GM21526 (cell line): ENCODE data around the gene LDLR.
"Not testable (repeated sequence)": the region's sequence is repeated elsewhere in the genome, so short reads cannot be mapped to it uniquely, and the experiment has no call there.

Source experiments
- ATAC-seq: cut with Tn5 transposase; IDR thresholded peaks from one replicate; pipeline ENCODE4 v1.9.1; 2021; ENCODE audit warnings: moderate library complexity; ENCODE audit not compliant: unreplicated experiment, low FRiP score

The LDLR gene

DNA sequence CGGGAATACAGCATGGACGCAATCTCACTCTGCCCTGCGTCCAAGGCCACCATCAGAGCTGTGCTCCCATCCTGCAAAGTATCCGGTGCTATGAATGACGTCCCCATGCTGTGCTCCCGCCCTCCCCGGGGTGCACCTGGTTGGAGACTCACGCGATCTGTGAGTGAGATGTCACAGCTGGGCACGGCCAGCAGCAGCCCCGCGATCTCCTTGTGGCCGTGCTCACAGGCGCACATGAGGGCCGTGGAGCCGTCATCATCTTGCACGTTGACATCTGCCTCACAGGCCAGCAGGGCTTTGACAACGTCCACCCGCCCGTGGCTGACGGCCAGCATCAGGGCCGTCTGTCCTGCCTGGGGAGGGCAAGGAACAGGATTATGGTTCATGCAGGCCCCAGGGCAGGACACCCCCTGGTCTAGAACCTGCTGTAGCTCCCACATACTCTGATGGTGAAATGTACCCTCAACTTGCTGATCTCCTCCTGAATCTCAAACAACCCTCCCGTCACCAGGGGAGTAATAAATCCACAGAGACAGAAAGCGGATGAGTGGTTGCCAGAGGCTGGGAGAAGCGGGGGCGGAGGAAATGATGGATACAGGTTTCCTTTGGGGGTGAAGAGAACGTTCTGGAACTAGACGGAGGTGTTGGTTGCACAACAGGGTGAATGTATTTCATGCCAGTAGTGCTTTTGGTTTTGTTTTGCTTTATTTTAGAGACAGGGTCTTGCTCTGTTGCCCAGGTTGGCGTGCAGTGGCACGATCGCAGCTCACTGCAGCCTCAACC lies 80.8 kb downstream of the LDLR start:
- ATAC-seq, result no peak

DNA sequence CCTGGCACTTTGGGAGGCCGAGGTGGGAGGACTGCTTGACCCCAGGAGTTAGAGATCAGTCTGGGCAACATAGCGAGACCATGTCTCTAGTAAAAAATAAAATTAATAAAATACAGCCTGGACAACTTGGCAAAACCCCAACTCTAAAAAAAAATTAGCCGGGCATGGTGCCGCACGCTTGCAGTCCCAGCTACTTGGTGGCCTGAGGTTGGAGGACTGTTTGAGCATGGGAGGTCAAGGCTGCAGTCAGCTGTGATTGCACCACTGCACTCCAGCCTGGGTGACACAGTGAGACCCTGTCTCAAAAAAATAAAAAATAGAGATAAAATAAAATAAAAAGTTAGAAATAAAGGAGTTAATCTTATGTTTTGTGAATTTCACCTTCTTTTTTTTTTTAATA lies 81.9 kb downstream of the LDLR start:
- ATAC-seq, result no peak

DNA sequence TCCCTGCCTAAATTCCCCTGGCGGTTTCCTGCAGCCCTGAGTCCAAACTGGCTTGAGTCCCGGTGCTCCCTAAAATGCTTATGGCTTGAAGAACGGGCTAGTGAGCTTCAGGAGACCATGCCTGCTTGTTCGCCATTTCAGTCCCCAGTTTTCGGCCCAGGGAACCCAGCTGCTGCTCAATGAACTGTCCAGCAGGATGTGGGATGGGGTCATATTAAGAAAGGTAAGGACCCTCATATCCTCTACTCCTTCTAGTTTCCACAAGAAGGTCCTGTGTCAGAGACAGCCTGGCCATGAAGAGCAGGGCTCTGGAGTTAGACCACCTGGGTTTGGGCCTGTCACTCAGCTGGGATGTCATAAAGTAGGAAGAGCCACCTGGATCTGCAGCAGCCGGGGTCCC lies 83.3 kb downstream of the LDLR start:
- no peak for ATAC-seq

DNA sequence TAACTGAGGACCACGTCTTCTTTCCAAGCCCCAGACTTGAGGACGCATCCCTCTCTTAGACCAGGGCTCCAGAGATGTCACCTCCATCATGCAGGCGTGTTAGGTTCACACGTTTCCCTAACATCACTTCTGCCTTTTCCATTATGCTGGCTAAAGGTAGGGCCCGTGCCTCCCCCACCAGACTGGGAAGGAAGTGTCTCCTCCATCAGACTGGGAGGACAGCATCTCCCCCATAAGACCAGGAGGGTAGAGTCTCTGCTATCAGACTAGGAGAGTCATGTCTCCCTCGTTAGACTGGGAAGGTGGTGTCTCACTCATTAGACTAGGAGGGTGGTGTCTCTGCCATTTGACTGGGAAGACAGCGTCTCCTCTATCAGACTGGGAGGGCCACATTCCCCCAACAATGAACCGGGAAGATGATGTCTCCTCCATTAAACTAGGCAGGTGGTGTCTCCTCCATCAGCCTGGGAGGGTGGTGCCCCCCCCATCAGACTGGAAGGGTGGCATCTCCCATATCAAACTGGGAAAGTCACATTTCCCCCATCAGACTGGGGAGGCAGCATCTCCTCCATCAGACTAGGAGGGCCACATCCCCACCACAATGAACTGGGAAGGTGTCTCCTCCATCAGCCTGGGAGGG lies 84.4 kb downstream of the LDLR start:
- ATAC-seq, result no peak

DNA sequence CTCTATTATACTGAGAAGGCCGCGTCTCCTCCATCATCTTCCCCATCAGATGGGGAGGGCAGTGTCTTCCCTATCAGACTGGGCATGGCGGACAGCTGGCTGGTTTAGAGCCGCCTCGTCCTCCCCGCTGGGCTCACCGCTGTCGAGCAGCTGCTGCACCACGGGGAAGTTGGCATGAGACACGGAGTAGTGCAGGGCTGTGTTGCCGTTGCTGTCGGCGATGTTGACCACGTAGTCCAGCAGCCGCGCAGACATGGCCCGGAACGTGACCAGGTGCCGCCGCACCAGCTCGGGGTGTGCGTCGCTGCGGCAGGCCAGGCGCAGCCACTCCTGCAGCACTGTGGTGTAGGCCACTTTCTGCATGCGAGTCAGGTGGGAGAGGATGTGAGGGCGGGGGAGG lies 85.1 kb downstream of the LDLR start:
- no peak for ATAC-seq

DNA sequence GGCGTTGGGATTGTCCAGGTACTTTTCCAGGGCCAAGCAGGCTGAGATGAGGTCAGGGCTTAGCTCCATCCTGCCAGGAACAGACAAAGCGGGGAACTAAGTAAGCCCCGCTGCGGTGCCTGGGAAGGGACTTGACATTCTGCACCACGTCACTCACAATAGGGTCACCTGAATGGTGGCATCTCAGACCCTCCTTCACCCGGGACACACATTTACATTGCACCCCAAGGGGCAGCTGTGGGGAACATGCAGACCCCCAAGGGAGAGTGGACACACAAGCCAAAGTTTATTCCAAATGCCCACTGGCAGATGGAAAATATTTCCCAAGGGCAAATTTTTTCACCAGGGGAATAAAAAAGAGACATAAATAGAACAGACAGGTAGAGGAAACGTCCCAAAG lies 86.7 kb downstream of the LDLR start:
- no peak for ATAC-seq

DNA sequence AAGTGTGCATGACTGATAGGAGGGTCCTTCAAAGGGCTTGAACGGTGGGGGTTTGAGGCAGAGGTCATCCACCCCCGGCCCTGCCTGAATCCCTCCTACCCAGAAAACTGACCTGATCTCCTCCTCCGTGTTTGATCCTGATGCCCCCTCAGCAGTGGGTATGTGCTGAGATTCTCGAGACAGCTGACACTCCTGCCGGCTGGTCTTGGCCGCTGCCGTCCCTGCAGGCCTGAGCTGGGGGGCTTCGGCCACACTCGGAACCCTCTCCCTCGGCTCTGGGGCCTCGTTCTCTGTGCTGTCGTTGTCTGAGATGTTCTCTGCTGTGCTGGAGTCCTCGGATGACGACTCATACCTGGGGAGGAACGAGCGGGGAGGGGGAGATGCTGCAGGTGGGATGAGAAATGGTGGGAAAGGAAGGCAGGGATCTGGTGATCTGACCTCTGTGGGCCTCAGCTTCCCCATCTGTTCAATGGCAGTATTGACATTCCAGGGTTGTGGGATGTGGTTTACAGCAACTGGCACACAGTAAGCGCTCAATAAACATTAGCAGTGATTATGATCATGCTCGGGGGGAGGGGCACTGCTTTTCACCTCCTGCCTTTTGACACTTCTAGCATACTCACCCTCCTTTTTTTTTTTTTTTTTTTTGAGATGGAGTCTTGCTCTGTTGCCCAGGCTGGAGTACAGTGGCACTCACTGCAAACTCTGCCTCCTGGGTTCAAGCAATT lies 87.4 kb downstream of the LDLR start:
- ATAC-seq, result no peak

DNA sequence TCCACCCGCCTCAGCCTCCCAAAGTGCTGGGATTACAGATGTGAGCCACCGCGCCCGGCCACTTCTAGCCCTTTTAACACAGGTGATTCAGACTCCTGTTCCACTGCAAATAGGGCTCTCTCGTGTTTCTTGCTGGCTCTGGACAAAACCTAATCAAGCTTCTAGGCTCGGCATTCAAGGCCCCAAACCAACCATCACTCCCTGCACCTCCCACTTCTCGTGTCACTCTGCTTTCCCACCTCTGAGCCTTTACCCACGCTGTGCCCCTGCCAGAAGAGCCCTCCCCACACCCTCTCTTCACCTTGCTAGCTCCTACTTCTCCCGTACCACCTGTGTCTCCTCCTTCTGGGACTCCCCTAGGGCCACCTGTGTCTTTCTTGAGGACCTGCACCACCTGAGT lies 88.3 kb downstream of the LDLR start:
- ATAC-seq, result no peak

DNA sequence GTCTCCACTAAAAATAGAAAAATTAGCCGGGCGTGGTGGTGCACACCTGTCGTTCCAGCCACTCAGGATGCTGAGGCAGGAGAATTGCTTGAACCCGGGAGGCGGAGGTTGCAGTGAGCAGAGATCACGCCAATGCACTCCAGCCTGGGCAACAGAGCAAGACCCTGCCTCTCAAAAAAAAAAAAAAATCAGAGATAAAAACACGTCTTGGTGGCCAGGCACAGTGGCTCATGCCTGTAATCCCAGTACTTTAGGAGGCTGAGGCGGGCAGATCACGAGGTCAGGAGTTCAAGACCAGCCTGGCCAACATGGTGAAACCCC lies 89.8 kb downstream of the LDLR start:
- not testable (repeated sequence) for ATAC-seq

DNA sequence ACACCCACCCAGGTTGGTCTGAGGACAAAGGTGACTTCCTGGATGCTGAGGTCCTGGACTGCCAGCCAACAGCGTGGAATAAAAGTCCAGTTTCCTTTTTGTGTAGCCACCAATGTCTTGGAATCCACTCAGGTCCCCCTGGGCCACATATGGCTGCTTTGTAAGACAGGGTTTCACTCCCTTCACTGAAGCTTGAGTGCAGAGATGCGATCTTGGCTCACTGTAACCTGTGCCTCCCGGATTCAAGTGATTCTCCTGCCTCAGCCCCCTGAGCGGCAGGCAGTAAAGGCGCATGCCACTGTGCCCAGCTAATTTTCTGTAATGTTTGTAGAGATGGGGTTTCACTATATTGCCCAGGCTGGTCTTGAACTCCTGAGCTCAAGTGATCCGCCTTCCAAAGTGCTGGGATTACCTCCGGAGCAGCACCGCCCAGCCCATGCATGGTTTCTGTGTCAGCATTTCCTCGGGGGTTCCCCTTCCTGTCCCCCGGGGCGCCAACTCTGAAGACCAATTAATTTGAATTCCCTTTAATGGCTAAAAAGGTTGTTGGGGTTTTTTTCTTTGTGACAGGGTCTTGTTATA lies 90.5 kb downstream of the LDLR start:
- ATAC-seq, result no peak

DNA sequence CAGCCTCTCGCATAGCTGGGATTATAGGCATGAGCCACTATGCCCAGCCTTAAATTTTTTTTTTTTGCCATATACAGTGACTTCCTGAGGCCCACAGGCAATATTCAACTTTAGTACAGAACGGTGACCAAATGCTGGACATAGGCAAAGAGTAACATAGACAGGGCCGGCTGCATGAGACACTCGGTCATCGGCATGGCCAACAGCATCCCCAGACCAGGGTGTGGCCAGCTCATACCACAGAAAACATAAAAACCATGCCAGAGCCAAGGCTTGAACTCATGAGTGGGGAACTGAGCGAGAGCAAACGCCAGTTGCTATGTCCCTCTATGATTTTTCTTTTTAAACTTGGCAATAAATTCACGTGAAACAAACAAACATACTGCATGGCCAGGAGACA lies 91.1 kb downstream of the LDLR start:
- no peak for ATAC-seq

DNA sequence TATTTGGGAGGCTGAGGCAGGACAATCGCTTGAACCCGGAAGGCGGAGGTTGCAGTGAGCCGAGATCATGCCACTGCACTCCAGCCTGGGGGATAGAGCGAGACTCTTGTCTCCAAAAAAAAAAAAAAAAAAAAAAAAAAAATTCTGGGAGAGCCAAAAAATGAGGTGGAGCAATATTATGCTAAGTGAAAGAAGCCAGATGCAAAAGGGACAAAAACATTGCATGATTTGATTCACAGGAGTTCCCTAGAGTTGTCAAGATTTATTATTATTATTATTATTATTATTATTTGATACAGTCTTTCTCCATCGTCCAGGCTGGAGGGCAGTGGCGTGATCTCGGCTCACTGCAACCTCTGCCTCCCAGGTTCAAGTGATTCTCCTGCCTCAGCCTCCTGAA lies 91.7 kb downstream of the LDLR start:
- ATAC-seq, result not testable (repeated sequence)

DNA sequence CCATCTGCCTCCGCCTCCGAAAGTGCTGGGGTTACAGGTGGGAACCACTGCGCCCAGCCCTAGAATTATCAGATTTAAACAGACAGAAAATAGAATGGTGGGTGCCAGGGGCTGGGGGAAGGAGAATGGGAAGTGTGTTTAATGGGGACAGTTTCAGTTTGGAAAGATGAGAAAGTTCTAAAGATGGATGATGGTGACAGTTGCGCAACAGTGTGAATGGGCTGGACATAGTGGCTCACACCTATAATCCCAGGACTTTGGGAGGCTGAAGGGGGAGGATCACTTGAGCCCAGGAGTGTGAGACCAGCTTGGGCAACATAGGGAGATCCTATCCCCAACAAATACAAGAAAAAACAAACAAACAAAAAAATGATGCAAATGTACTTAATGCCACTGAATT lies 92.2 kb downstream of the LDLR start:
- ATAC-seq, result no peak
